Vagina (tissue), 2 donors: ENCODE measurements around the gene CPPED1. TPM values are rescaled to one million over a fixed set of nuclear protein-coding genes. Genes with fewer than 3 reads are reported as not detected.

Experiments used
- DNase-seq, 2 donors: peaks; one replicate each; pipeline ENCODE4 v3.0.0-alpha.2; 2017; ENCODE audit errors: extremely low spot score in 2 of 2
- H3K27ac ChIP-seq: fragments of 200-600 bp; sonication (generic); one replicate; pipeline ENCODE4 v1.5.1; 2019
- H3K27me3 ChIP-seq: fragments of 200-600 bp; sonication (generic); one replicate; pipeline ENCODE4 v1.5.1; 2019
- H3K36me3 ChIP-seq, 2 donors: fragments of 200-600 bp; sonication (generic); one replicate each; pipeline ENCODE4 v1.5.1; 2017 to 2019
- H3K4me1 ChIP-seq: fragments of 200-600 bp; sonication (generic); one replicate; pipeline ENCODE4 v1.5.1; 2019
- H3K4me3 ChIP-seq, 2 donors: fragments of 200-600 bp; sonication (generic); 1 replicate in 1 of 2; 2 replicates in 1 of 2; pipeline ENCODE4 v1.5.1; 2016 to 2019
- H3K9me3 ChIP-seq: fragments of 200-600 bp; sonication (generic); one replicate; pipeline ENCODE4 v1.5.1; 2019
- POLR2A ChIP-seq, 2 donors: fragments of 450-650 bp; IDR thresholded peaks; one replicate each; pipeline ENCODE4 v1.6.1; 2017; ENCODE audit warnings: antibody characterized with exemption in 2 of 2, mild to moderate bottlenecking in 2 of 2, moderate library complexity in 2 of 2
- POLR2AphosphoS5 ChIP-seq, 2 donors: sonication (generic); formaldehyde crosslinking; IDR thresholded peaks; one replicate each; pipeline ENCODE4 v1.9.0; 2017; ENCODE audit warnings: antibody characterized with exemption in 2 of 2, mild to moderate bottlenecking in 2 of 2, low read depth in 1 of 2; ENCODE audit not compliant: insufficient read depth in 1 of 2
- intact Hi-C: fragments of 100-400 bp; cut with DNase I; formaldehyde crosslinking; loops from one replicate; pipeline ENCODE4 v1.15.1; 2023
- total RNA-seq: library from RNA; depleted of rRNA; stranded (reverse); fragments of >200 nt; gene quantifications from one replicate; pipeline ENCODE4 v1.2.3, GENCODE V29; 2016
- TF ChIP-seq, protein P1 (sequence below), 3 experiments: fragments of 450-650 bp in 2 of 3; fragments of 200-600 bp in 1 of 3; sonication (generic) in 1 of 3; IDR thresholded peaks; one replicate each; pipeline ENCODE4 v1.5.1; 2017 to 2019; ENCODE audit warnings: antibody characterized with exemption in 3 of 3, mild to moderate bottlenecking in 2 of 3, moderate library complexity in 2 of 3

The CPPED1 gene
- total RNA-seq, 1 donor from 2014 or later: 15.2 TPM

DNA sequence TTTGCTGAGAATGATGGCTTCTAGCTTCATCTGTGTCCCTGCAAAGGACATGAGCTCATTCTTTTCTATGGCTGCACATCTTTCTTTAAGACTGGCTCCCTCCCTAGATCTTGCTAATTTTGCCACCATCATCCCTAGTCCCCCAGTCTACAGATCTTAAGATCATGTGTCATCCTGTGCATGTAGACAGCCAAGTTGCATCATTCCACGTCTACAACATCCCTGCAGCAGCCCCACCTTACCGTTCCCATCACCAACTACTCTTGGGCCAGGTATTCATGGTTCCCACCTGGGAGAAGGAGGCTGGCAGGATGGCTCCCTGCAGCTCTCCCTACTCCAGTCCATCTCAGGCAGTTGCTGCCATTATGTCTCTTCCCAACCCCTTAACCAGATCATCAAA lies 12.3 kb downstream of the CPPED1 start:
- Histone ChIP-seq H3K4me3 (no peak overlapping the region), H3K4me1 (peaks cover 6% of the 10 kb centered on the region), H3K9me3 (no peaks in the 10 kb centered on the region), H3K27ac (no peak overlapping the region), H3K27me3 (no peaks in the 10 kb centered on the region), H3K36me3 (no peaks in the 10 kb centered on the region)
- no peak for DNase-seq
- intact Hi-C loops: no loop called here
- TF ChIP-seq, protein P1, sequence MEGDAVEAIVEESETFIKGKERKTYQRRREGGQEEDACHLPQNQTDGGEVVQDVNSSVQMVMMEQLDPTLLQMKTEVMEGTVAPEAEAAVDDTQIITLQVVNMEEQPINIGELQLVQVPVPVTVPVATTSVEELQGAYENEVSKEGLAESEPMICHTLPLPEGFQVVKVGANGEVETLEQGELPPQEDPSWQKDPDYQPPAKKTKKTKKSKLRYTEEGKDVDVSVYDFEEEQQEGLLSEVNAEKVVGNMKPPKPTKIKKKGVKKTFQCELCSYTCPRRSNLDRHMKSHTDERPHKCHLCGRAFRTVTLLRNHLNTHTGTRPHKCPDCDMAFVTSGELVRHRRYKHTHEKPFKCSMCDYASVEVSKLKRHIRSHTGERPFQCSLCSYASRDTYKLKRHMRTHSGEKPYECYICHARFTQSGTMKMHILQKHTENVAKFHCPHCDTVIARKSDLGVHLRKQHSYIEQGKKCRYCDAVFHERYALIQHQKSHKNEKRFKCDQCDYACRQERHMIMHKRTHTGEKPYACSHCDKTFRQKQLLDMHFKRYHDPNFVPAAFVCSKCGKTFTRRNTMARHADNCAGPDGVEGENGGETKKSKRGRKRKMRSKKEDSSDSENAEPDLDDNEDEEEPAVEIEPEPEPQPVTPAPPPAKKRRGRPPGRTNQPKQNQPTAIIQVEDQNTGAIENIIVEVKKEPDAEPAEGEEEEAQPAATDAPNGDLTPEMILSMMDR (IDR thresholded peaks at IDR 0.05): no peak
- TF ChIP-seq POLR2AphosphoS5 (IDR thresholded peaks at IDR 0.05; ENCODE audit: insufficient read depth in 1 of 2, low read depth in 1 of 2): no peak
- TF ChIP-seq POLR2A (IDR thresholded peaks at IDR 0.05): no peak

DNA sequence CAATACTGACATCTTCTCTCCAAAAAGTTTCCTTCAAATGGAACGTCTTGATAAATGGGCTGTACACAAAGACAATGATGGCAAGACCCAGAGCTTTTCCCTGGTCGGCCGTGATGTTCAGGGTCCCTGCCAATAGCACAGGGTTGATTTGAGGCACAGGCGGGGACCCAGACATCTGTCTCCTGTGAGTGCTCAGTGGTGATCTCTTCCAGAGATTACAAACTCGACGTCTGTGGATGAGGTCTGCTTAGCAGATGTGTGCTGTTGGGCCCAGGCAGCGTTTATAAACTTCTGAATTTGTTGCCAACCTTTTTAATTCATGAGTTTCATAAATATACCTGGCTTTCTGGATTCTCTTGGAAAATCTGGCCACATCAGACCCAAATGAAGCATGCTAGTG lies 14.9 kb downstream of the CPPED1 start:
- TF ChIP-seq, protein P1 (IDR thresholded peaks at IDR 0.05): no peak
- TF ChIP-seq POLR2A (IDR thresholded peaks at IDR 0.05): no peak
- no peak for TF ChIP-seq POLR2AphosphoS5 (IDR thresholded peaks at IDR 0.05; ENCODE audit: insufficient read depth in 1 of 2, low read depth in 1 of 2)
- Histone ChIP-seq H3K36me3 (no peaks in the 10 kb centered on the region), H3K27me3 (no peaks in the 10 kb centered on the region), H3K27ac (no peak overlapping the region), H3K4me1 (no peaks in the 10 kb centered on the region), H3K4me3 (no peak overlapping the region), H3K9me3 (no peaks in the 10 kb centered on the region)
- no peak for DNase-seq
- intact Hi-C loops: no loop called here

DNA sequence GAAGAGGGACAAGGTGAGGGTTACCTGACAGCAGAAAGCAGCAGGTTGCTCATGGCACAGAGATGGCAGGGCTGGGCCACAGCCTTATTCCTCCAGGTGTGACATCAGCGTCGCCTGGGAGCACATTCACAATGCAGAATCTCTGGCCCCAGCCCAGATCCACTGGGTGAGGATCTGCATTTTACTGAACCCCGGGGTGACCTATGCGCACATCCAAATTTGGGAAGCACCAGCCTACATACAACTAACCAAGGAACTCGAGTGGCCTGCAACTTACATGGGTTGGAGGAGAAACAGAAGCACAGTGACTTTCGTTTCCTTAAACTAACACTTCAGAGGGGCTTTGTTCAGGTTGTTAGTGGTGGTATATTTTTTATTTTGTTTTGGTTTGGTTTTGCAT lies 17.6 kb downstream of the CPPED1 start:
- no peaks in the 10 kb centered on the region for H3K4me1 ChIP-seq
- no peaks in the 10 kb centered on the region for H3K36me3 ChIP-seq
- no peaks in the 10 kb centered on the region for H3K9me3 ChIP-seq
- no peak for DNase-seq
- H3K4me3 ChIP-seq: no peak overlapping the region
- H3K27me3 ChIP-seq: no peaks in the 10 kb centered on the region
- H3K27ac ChIP-seq: no peak overlapping the region
- TF ChIP-seq POLR2AphosphoS5 (IDR thresholded peaks at IDR 0.05; ENCODE audit: insufficient read depth in 1 of 2, low read depth in 1 of 2) (no peak), POLR2A (IDR thresholded peaks at IDR 0.05) (no peak)
- TF ChIP-seq, protein P1 (IDR thresholded peaks at IDR 0.05): no peak
- intact Hi-C loops: no loop called here

- no peak for TF ChIP-seq POLR2A (IDR thresholded peaks at IDR 0.05)
- TF ChIP-seq, protein P1 (IDR thresholded peaks at IDR 0.05): no peak
- TF ChIP-seq POLR2AphosphoS5 (IDR thresholded peaks at IDR 0.05; ENCODE audit: insufficient read depth in 1 of 2, low read depth in 1 of 2): no peak
- DNase-seq: no peak
- Histone ChIP-seq H3K27ac (no peak overlapping the region), H3K27me3 (no peaks in the 10 kb centered on the region), H3K4me1 (no peaks in the 10 kb centered on the region), H3K4me3 (no peak overlapping the region), H3K9me3 (no peaks in the 10 kb centered on the region), H3K36me3 (peaks cover 0 to 15% of the 10 kb centered on the region in 2 donors)
- intact Hi-C loops: no loop called here
Measured at GRCh38 chr16:12784076-12784475, 19.6 kb downstream of the CPPED1 start.

- peaks cover 0 to 15% of the 10 kb centered on the region in 2 donors for H3K36me3 ChIP-seq
- intact Hi-C loops: no loop called here
- DNase-seq: no peak
Measured at GRCh38 chr16:12781777-12782176, 21.9 kb downstream of the CPPED1 start.

More at GRCh38 chr16:12781777-12782176, 21.9 kb downstream of the CPPED1 start:
- H3K9me3 ChIP-seq: no peaks in the 10 kb centered on the region
- no peaks in the 10 kb centered on the region for H3K4me1 ChIP-seq
- H3K4me3 ChIP-seq: no peak overlapping the region
- no peak overlapping the region for H3K27ac ChIP-seq
- no peaks in the 10 kb centered on the region for H3K27me3 ChIP-seq
- no peak for TF ChIP-seq POLR2A (IDR thresholded peaks at IDR 0.05)
- TF ChIP-seq POLR2AphosphoS5 (IDR thresholded peaks at IDR 0.05; ENCODE audit: insufficient read depth in 1 of 2, low read depth in 1 of 2): no peak
- TF ChIP-seq, protein P1 (IDR thresholded peaks at IDR 0.05): no peak
